PC-3 (cell line): ENCODE measurements around the gene BSG.

ENCODE experiments used
- CTCF ChIP-seq: fragments of 300-600 bp; sonication (generic); conservative IDR thresholded peaks from 2 replicates; pipeline ENCODE4 v1.5.1; 2017; ENCODE audit warnings: antibody characterized with exemption, low read depth, mild to moderate bottlenecking, low read length
- EZH2 ChIP-seq: fragments of 300-600 bp; sonication (generic); IDR thresholded peaks from one replicate; pipeline ENCODE4 v1.6.1; 2017; ENCODE audit warnings: antibody characterized with exemption, mild to moderate bottlenecking, low read length; ENCODE audit not compliant: unreplicated experiment
- EZH2phosphoT487 ChIP-seq: fragments of 300-600 bp; sonication (generic); IDR thresholded peaks from 2 replicates; pipeline ENCODE4 v1.6.1; 2018; ENCODE audit warnings: mild to moderate bottlenecking, antibody characterized with exemption, low read length, borderline replicate concordance

GRCh38 chr19:612941-613340 is 40.5 kb downstream of the BSG start:
- TF ChIP-seq EZH2 (no peak), CTCF (no peak), EZH2phosphoT487 (no peak)
